ENCODE measurements around the gene AFAP1. TPM values are rescaled to one million over a fixed set of nuclear protein-coding genes. Genes with fewer than 3 reads are reported as not detected.
A peak's percentile ranks its signal among the peaks of the same experiment; 100 is the strongest.

The AFAP1 gene
- polyA plus RNA-seq, 1 experiment: 61.7 TPM

GRCh38 chr4:7842384-7843279 lies 97.0 kb downstream of the AFAP1 start:
- CTCF ChIA-PET: interaction anchor here (1.3 to 2.0 kb wide), 4 partner anchors 37 to 145 kb away, joined by 4 to 14 read pairs (median 6); no protein-coding TSS in a partner anchor
- Histone ChIP-seq H3K27me3 (ENCODE audit: control insufficient read depth, insufficient read depth, low read length) (no peaks in the 10 kb centered on the region), H3K4me3 (ENCODE audit: low read depth, low read length) (peak overlapping the region; percentile 40), H3K27ac (ENCODE audit: low read depth, low read length) (peak overlapping the region; percentile 100), H3K9me3 (ENCODE audit: control insufficient read depth, insufficient read depth, low read length) (no peaks in the 10 kb centered on the region)
- TF ChIP-seq CTCF (IDR thresholded peaks at IDR 0.05; ENCODE audit: low read depth, low read length): no peak
- peak; percentile 97 for DNase-seq (ENCODE audit: low read depth, low spot score)
- POLR2A ChIA-PET: interaction anchor here (0.6 to 1.5 kb wide), 12 partner anchors 11 to 144 kb away, joined by 3 to 20 read pairs (median 4); partner anchors contain the start of gene AFAP1

- ChIA-PET POLR2A (interaction anchor here (0.7 to 1.5 kb wide), 8 partner anchors 10 to 126 kb away, joined by 3 to 20 read pairs (median 5); partner anchors contain the start of gene AFAP1), CTCF (interaction anchor here (1.0 to 1.9 kb wide), 3 partner anchors 37 to 87 kb away, joined by 3 to 4 read pairs (median 4); no protein-coding TSS in a partner anchor)
- Histone ChIP-seq H3K9me3 (ENCODE audit: control insufficient read depth, insufficient read depth, low read length) (no peaks in the 10 kb centered on the region), H3K27me3 (ENCODE audit: control insufficient read depth, insufficient read depth, low read length) (no peaks in the 10 kb centered on the region), H3K4me3 (ENCODE audit: low read depth, low read length) (no peak overlapping the region), H3K27ac (ENCODE audit: low read depth, low read length) (peak overlapping the region; percentile 84)
- TF ChIP-seq CTCF (IDR thresholded peaks at IDR 0.05; ENCODE audit: low read depth, low read length): no peak
- DNase-seq (ENCODE audit: low read depth, low spot score): no peak
Measured at GRCh38 chr4:7841894-7842293, 97.8 kb downstream of the AFAP1 start.

GRCh38 chr4:7841071-7841470 lies 98.6 kb downstream of the AFAP1 start:
- H3K9me3 ChIP-seq (ENCODE audit: control insufficient read depth, insufficient read depth, low read length): no peaks in the 10 kb centered on the region
- no peak for TF ChIP-seq CTCF (IDR thresholded peaks at IDR 0.05; ENCODE audit: low read depth, low read length)
- no peaks in the 10 kb centered on the region for H3K27me3 ChIP-seq (ENCODE audit: control insufficient read depth, insufficient read depth, low read length)
- POLR2A ChIA-PET: no interaction called here
- no peak for DNase-seq (ENCODE audit: low read depth, low spot score)
- CTCF ChIA-PET: interaction anchor here (0.6 to 1.9 kb wide), 4 partner anchors 27 to 87 kb away, joined by 3 to 4 read pairs (median 4); no protein-coding TSS in a partner anchor
- no peak overlapping the region for H3K4me3 ChIP-seq (ENCODE audit: low read depth, low read length)
- peak overlapping the region; percentile 25 for H3K27ac ChIP-seq (ENCODE audit: low read depth, low read length)

GRCh38 chr4:7839856-7840255 lies 99.8 kb downstream of the AFAP1 start:
- CTCF ChIA-PET: interaction anchor here (0.9 to 1.0 kb wide), 2 partner anchors 36 to 148 kb away, joined by 3 read pairs; no protein-coding TSS in a partner anchor
- H3K27ac ChIP-seq (ENCODE audit: low read depth, low read length): no peak overlapping the region
- no peak overlapping the region for H3K4me3 ChIP-seq (ENCODE audit: low read depth, low read length)
- DNase-seq (ENCODE audit: low read depth, low spot score): no peak
- POLR2A ChIA-PET: no interaction called here
- no peaks in the 10 kb centered on the region for H3K9me3 ChIP-seq (ENCODE audit: control insufficient read depth, insufficient read depth, low read length)
- no peaks in the 10 kb centered on the region for H3K27me3 ChIP-seq (ENCODE audit: control insufficient read depth, insufficient read depth, low read length)
- TF ChIP-seq CTCF (IDR thresholded peaks at IDR 0.05; ENCODE audit: low read depth, low read length): no peak

Measured in AG04450 (cell line).